Kasumi-1 (cell line): ENCODE results near the gene POLR2L.

Experiments used
- DNase-seq, 2 experiments: peaks; one replicate each; lab custom pipeline; 2025; lab: John Stamatoyannopoulos, UW

The POLR2L gene

DNA sequence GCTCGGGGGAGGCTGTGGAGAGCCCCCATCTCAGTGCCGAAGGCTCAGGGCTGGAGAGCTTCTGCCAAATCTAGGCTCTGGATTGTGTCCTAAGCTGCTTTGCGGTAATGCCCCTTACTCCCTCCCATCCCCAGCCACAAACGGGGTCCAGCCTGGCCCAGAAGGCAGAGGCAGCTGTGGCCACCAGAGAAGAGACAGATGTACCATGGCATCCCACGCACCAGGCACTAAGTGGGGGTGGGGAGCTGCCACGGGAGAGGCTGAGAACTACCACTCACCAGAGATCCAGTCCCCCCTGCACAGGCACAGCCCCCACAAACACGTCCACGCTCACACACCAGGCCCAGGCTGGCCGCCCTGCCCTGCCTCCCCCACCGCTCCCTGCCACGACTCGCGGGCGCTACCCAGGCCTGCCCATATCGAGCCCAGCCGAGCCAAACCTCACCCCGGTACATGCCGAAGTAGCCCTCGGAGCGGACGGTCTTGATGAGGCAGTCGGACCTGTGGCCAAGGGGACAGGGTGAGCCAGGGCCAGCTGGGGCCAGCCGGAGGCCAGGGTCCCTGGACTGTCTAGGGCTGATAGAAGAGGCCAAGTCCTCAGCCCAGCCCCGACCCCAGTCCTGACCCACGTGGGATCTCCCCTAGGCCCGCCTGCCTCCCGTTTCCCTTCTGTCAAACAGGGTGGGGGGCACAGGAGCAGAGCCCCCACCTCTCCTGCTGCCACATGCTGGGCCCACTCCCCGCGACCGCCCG is 48.1 kb downstream of the POLR2L start:
- DNase-seq: no peak

DNA sequence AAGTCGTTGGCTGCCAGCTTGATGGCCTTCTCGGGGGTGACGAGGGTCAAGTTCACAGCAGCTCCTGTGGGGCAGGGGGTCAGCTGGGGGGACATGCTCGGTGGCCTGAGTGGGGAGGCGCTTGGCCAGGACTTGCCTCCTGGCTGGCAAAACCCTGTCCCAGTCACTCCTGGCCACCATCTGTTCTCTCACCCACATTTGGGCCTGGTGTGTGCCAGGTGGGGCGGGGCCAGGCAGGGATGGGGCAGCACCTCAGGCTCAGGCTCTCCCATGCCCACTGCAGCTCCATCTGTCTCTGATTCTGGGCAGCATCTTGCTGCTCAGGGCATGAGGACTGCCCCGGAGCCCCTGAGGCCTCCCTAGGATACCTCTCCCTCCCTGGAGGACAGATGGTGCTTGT is 48.8 kb downstream of the POLR2L start:
- no peak for DNase-seq

DNA sequence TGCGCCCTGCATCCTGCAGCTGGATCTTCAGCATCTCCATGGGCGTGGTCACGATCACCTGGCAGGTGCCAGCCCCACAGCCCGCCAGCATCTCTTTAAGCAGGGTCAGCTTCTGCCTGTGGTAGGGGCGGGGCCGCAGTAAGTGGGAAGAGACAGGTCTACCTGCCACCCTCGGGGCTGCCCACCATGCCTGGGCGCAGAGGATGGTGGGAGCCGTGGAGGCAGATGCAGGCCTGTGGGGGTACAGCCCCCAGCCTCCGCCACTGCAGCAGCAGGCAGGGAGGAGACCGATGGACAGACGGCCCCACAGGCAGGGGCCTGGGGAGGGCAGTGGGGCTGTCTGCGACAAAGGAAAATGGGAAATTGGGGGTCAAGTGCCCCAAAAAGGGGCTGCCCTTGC is 49.5 kb downstream of the POLR2L start:
- no peak for DNase-seq

DNA sequence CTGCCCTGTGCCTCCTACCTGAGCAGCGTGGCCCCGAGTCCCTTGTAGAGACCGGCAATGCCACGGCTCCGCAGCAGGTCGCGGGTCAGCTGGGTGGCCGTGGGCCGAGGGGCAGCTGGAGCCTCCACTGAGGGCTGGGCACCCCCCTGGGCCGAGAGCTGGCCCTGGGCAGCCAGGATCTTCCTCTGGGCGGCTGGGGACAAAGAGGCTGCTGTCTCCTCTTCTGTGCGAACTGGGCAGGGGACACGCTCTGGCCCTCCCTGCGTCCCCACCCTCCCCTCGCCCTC is 49.9 kb downstream of the POLR2L start:
- no peak for DNase-seq

DNA sequence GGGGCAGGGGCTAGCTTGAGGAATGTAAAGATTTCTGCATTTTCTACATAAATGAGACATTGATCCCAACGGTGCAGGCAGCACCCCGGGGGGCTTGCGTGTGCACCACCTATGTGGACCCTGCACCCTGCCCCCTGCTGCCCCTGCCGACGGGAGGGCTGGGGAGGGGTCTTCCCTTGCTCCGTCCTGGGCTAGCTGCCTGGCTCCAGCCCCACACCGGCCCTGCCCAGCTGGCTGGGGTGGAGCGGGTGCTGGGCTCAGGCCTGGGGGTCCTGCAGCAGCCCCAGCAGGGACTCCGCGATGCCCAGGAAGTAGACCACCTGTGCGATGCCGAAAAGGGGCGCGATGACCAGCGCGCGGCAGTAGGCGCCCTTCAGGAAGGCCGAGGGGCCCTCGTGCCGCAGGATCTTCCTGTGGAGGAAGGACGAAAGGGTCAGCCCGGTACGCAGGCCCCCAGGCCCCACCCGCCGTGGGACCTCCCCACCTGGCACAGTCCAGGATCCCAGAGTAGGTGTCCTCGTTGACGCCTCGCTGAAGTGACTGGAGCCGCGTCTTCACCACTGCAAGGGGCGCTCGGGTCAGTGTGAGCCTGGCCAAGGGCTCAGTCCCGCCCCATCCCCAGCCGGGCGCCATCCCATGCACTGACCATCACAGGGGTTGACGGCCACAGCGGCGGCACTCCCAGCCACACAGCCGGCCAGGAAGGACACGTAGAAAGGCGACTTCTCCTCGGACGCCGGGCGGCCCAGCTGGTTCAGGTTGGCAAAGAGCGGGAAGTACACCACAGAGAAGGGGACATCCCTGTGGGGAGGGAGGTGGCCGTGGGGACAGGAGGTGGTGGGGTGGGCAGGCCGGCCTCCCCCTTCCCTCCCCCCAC is 50.4 kb downstream of the POLR2L start:
- DNase-seq: no peak

DNA sequence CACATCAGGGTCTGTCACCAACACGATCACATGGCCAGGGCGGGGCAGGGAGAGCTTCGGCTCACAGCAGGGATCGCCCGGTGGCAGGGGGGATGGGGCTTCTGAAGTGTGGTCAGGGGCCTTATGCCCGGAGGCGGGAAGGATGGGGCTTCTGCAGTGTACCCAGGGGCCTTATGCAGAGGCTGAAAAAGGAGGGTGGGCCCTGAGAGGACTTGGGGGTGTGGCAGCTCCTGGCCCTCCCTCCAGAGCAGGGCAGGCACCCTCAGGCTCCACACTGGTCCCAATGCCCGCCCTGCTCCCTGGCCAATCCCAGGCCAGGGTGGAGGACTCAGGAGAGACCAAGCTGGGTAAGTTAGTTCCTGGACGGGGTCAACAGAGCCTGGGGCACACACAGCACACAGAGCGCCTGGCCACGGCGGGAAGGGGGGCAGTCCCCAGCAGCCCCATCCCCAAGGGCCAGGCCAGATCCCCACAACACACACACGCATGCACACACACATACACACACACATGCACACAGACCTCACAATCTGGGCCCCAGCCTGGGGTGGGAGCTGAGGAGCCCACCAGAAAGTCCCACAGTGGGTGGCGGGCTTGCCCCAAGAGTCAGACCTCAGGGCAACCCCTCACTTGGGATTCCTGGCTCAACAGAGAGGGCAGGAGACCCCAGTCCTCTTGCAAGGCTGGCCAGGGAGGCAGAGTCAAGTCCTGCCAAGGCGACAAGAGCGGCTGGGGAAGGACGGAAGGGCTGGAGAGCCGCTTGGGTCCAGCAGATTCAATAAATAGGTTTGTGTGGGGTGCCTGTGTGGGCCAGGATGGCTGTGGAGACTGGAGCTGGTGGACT is 51.4 kb downstream of the POLR2L start:
- no peak for DNase-seq

DNA sequence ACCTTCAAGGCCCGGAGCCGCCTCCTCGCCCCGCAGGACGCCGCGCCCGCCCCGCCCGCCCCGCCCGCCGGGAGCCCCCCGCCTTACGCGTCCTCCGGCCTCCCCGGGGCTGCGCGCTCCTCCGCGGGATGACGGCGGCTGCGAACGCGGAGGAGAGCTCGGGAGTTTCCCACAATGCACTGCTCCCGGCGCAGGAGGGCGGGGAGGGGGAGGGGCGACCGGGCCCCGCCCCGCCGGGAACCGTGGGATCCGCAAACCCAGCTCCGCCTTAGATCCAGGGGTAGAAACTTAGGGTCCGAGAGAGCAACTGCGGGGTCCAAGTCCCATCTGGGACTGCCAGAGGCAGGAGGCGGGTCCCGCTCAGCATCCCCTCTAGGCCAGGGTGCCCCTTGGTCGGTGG is 52.4 kb downstream of the POLR2L start, which contains the start of gene CEND1:
Gene CEND1 (minus strand): TSS at position 148 of the 400 bp plus-strand sequence. CDS start 1,514 bp downstream, outside the sequence.
- no peak for DNase-seq
